ENCODE results near the gene TMSB4Y.

Gene TMSB4Y

GRCh38 chrY:13703568-13703968, at the start of gene TMSB4Y:
Gene TMSB4Y, plus strand, starts transcription at chrY:13703899.
- no peak for DNase-seq

- no peak for DNase-seq
Measured at GRCh38 chrY:13664162-13664561, 39.5 kb upstream of the TMSB4Y start.

- no peak for DNase-seq
Measured at GRCh38 chrY:13671122-13671521, 32.6 kb upstream of the TMSB4Y start.

- DNase-seq: no peak
Measured at GRCh38 chrY:13702276-13702675, 1.4 kb upstream of the TMSB4Y start.

- DNase-seq: no peak
Measured at GRCh38 chrY:13704121-13704930, 627 bp downstream of the TMSB4Y start.

- no peak for DNase-seq
Measured at GRCh38 chrY:13705197-13705596, 1.5 kb downstream of the TMSB4Y start.

- no peak for DNase-seq
Measured at GRCh38 chrY:13708038-13708437, 4.3 kb downstream of the TMSB4Y start.

GRCh38 chrY:13718996-13719395, 15.3 kb downstream of the TMSB4Y start:
- no peak for DNase-seq

GRCh38 chrY:13729517-13729916, 25.8 kb downstream of the TMSB4Y start:
- DNase-seq: no peak

GRCh38 chrY:13738618-13739017, 34.9 kb downstream of the TMSB4Y start:
- DNase-seq: no peak

GRCh38 chrY:13751289-13752071, 47.8 kb downstream of the TMSB4Y start:
- DNase-seq: no peak

GRCh38 chrY:13754661-13755060, 51.0 kb downstream of the TMSB4Y start:
- DNase-seq: no peak

Data from DMS153 (cell line).